SKM-1 (cell line): ENCODE data around the gene SMARCD3.

Experiments used
- DNase-seq: peaks from one replicate; lab custom pipeline; 2025; ENCODE audit not compliant: unreplicated experiment; lab: John Stamatoyannopoulos, UW

The SMARCD3 gene

GRCh38 chr7:151250181-151251132 lies 2.0 kb upstream of the SMARCD3 start:
- DNase-seq = no peak

- no peak for DNase-seq
Measured at GRCh38 chr7:151249732-151250072, 1.2 kb upstream of the SMARCD3 start.

- DNase-seq = no peak
Measured at GRCh38 chr7:151249034-151249731, 689 bp upstream of the SMARCD3 start.

GRCh38 chr7:151247611-151248345 lies 716 bp downstream of the SMARCD3 start:
- no peak for DNase-seq

DNA sequence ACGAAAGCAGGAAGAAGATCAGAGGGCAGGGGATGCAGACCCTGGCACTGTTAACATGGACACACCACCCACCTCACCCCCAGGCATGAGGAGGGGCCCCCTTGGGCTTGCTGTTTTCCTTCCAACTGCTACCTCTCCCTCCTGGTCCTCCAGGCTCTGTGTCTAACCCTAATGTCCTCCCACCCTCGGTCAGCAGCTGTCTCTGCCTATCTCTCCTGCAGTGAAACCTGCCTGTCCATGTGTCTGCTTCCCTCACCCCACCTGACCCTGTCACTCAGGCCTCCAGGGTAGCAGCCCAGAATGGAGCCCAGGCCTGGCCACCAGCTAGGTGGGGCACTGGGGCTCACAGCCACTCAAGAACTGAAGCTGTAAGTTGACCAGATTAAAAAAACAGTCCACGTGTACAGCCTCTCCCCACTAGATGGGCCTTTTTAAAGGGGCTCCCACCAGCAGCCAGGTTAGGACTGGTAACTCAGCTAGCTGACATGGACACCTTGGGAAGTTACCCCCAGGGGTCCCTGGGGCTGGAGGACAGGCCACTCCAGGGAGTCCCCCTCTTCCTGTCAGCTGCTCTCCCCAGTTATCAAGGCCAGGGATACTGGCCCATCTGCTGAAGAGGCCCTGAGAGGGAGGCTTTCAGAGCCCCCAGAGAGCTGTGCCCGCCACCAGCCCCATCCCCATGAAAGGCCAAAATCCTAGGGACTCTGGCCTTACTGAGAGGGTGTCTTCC lies 1.5 kb downstream of the SMARCD3 start:
- no peak for DNase-seq

DNA sequence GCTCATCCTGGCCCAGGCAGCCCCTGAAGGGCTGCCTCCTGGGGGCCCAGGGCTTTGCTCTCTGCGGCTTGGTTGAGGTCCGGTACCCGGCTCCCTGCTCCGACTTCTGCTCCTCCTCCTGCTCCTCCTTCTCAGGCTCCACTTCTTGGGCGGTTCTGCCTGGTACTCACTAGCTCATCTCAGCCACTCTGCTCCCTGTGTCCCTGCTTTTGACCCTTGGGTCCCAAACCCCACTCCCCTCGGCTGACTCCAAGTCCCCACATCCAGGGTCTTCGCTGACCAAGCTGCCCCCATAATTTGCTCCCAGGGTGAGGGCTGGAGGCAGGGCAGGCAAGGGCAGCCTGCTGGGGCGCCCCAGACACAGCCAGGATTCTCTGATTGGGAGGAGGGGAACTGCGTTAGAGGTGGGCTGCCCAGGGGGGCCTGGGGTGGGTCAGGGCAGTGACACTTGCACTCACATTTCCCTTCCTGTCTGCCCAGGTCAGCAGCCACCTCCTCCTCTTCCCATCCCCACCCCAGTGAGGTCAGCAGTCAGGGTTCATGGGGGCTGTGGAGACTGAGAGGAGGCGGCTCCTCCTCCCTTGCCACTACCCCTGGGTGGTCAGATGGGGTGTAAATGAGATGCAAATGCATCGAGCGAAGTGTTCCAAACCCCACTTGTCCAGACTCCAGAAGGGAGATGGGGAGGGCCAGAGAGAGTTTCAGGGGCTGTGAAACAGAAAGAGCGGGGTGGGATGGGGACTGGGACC lies 2.2 kb downstream of the SMARCD3 start:
- DNase-seq = no peak

GRCh38 chr7:151245360-151246101 lies 3.0 kb downstream of the SMARCD3 start:
- no peak for DNase-seq

DNA sequence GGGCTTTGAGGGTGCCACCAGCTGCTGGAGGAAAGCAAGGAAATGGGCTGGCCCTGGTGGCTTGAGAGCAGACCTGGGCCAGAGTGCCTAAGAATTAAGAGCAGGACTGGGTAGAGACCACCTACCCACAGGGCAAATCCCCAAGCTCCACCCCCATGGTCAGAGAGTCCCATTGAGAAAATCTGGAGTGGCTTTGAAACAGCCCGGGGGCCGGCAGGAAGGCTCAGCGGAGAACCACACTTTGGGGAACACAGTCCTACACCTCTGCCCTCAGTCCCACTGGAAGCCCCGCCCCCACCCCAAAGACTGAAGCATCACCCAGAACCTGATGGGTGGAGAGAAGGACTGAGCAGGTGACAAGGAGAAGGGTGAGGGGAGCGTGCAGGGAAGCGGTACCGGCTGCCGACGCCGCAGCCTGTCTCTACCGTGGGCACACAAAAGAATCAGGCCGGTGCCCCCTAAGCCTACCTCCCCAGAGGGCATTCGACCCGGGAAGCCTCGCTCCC lies 3.6 kb downstream of the SMARCD3 start:
- no peak for DNase-seq

- no peak for DNase-seq
Measured at GRCh38 chr7:151244196-151244840, 4.2 kb downstream of the SMARCD3 start.

- no peak for DNase-seq
Measured at GRCh38 chr7:151243408-151244195, 4.9 kb downstream of the SMARCD3 start.

DNA sequence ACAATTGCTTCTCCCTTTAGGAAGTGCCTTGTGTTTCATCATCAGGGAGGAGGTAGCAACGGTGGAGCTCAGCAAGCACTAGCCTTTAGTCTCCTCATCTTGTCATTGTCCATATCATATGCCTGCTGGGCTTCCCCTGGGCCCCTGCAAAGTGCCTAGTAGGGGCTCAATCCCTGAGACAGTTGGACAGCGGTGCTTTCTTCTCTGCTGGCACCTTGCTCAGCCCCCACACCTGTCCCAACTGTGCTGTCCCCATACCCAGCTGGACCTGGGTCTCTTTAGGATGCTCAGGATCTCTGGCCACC lies 5.5 kb downstream of the SMARCD3 start:
- no peak for DNase-seq

DNA sequence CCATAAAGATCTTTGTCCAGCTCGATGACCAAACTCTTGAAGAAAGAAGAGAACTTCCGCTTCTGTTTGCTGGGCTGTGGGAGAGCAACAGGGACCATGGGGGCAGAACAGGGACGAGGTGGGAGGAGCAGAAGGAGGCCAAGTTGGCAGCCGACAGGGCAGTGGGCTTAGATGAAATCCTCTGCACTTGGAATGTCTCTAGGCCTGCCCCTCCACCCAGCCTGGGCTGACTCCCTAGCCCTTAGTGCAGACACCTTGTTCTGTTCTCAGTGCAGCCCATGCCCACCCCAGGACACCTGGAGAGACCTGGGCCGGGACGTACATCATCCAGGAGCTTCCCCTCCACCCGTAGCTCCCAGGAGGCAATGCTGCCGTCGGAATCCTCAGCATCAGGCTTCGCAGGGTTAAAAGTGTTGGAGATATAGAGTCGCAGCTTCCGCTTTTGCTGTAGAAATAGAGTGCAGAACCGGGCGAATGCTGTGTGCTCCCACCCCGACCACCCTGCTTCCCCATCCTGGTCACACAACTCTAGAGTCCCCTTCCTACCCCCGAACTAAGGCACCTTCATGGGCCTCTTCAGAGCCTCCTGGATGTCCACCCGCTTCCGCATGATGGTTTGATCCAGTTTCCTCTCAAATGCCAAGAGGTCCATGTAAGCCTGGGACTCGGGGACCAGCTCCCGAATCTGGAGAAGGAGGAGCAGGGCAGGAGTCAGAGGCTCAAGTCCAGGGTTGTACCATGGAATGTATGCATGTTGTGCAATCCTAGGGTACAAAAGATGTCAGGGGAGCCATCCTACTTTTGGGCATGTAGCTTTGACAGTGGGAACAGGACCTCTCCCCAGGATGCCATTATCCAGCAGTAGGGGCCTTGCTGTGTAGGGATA lies 6.1 kb downstream of the SMARCD3 start:
- no peak for DNase-seq

DNA sequence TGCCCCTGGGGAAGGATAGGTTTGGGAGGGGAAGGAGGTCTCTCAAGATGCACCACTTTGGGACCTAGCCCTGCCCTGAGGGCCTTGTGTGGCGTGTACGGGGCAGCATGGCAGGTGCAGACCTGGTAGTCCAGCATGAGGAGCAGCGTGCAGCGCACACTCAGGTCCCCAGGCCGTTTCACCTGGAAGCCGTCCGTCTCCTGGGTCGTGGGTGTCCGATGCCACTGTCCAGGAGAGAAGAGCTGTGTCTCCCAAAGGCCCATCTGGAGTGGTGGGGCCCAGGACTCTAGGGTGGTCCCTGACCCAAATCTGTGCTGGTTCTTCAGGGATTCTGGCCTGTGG lies 6.8 kb downstream of the SMARCD3 start:
- DNase-seq = no peak

GRCh38 chr7:151240942-151241754 lies 7.3 kb downstream of the SMARCD3 start:
- no peak for DNase-seq

GRCh38 chr7:151240536-151240935 lies 8.0 kb downstream of the SMARCD3 start:
- DNase-seq = no peak

DNA sequence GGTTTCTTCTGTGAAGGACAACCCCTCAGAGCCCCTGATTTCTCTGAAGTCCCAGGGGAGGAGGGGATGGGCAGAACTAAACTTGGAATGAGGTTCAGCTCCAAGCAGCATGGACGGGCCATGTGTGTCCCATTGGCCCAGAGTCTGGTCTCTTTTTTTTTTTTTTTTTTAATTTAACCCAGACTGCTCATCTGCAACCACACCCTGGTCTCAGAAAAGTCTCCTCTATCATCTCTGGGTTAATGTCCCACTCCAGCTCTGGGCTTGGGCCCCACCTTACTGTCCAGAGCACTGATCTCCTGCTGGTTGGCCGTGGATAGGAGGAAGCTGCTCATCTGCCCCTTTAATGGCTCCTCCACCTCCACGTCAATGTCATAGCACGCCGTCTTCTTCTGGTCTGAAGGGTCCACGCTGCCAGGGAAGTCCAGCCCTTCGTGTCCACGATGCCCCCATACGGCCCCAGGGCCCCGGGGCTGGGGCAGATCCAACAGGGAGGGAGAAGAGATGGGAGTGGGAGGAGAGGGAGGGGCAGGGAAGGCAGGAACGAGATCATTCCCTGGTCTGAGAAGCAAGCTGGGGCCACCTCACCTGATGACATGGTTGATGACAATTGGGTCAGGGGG lies 8.5 kb downstream of the SMARCD3 start:
- DNase-seq = no peak
